Hepatocyte (in vitro differentiated cells): ENCODE measurements around the gene NF2.

Experiments used
- EZH2 ChIP-seq: fragments of 200-600 bp; sonication (generic); IDR thresholded peaks from 2 replicates; pipeline ENCODE4 v1.6.1; 2016; ENCODE audit warnings: antibody characterized with exemption, mild to moderate bottlenecking, borderline replicate concordance
- EZH2phosphoT487 ChIP-seq: fragments of 200-600 bp; sonication (generic); IDR thresholded peaks from one replicate; pipeline ENCODE4 v1.6.1; 2018; ENCODE audit warnings: antibody characterized with exemption, mild to moderate bottlenecking, low read depth, moderate library complexity; ENCODE audit not compliant: unreplicated experiment, severe bottlenecking
- TF ChIP-seq, protein P1 (sequence below): fragments of 200-600 bp; sonication (generic); IDR thresholded peaks from 2 replicates; pipeline ENCODE4 v1.5.1; 2016; ENCODE audit warnings: antibody characterized with exemption, mild to moderate bottlenecking; ENCODE audit not compliant: poor library complexity

DNA sequence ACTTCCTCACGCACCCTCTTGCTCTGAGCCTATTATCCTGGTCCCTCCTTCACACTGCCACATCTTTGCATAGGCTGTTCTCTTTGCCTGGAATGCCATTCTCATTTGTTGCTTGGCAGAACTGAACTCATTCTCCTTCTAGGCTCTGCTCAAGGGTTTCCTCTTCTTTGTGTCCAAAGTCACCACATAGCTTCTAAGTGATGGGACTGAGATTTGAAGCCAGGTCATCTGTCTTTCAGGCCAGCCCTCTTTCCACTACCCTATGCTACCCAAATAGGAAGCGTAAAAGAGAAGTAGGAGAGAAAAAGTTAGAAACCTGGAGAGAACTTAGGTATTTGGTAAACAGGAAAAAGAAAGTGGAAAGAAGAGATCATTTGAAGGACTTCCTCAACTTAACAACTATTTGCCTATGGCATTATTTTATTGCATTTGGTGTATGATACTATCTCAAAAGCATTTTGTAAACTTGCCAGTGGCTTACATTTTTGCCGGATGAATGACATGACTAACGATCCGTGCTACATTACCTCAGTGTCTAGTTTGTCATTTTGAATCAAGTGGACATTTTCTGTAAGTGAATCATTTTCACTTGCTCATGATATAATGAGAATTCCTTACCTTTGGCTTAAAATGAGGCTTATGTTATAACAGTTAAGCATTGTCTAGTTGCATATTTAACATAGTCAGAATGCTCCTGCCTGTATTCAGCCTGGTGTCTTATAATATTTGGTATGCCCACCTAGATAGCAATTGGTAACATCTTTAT lies 18.5 kb downstream of the NF2 start:
- TF ChIP-seq, protein P1, sequence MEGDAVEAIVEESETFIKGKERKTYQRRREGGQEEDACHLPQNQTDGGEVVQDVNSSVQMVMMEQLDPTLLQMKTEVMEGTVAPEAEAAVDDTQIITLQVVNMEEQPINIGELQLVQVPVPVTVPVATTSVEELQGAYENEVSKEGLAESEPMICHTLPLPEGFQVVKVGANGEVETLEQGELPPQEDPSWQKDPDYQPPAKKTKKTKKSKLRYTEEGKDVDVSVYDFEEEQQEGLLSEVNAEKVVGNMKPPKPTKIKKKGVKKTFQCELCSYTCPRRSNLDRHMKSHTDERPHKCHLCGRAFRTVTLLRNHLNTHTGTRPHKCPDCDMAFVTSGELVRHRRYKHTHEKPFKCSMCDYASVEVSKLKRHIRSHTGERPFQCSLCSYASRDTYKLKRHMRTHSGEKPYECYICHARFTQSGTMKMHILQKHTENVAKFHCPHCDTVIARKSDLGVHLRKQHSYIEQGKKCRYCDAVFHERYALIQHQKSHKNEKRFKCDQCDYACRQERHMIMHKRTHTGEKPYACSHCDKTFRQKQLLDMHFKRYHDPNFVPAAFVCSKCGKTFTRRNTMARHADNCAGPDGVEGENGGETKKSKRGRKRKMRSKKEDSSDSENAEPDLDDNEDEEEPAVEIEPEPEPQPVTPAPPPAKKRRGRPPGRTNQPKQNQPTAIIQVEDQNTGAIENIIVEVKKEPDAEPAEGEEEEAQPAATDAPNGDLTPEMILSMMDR, result no peak
- no peak for TF ChIP-seq EZH2
- TF ChIP-seq EZH2phosphoT487, result no peak
